ENCODE measurements around the gene APC.

The APC gene

DNA sequence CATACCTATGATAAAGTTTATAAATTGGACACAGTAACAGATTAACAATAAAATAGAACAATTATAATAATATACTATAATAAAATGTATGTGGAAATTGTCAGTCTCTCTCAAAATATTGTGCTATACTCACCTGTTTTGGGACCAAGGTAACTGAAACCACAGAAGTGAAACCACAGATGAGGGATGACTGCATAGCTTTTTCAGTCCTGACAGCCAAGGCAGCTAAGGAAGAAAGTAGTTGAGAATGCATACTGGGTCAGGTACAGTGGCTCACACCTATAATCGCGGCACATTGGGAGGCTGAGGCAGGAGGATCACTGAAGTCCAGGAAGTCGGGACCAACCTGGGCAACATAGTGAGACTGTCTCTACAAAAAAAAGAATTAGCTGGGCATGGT, 132.3 kb downstream of the APC start:
- DNase-seq (ENCODE audit: low spot score): no peak
- no peak overlapping the region for H3K27ac ChIP-seq
- ChIA-PET POLR2A (ENCODE audit: low non-redundant PET) (no interaction called here), CTCF (no interaction called here)
- TF ChIP-seq, protein P1, sequence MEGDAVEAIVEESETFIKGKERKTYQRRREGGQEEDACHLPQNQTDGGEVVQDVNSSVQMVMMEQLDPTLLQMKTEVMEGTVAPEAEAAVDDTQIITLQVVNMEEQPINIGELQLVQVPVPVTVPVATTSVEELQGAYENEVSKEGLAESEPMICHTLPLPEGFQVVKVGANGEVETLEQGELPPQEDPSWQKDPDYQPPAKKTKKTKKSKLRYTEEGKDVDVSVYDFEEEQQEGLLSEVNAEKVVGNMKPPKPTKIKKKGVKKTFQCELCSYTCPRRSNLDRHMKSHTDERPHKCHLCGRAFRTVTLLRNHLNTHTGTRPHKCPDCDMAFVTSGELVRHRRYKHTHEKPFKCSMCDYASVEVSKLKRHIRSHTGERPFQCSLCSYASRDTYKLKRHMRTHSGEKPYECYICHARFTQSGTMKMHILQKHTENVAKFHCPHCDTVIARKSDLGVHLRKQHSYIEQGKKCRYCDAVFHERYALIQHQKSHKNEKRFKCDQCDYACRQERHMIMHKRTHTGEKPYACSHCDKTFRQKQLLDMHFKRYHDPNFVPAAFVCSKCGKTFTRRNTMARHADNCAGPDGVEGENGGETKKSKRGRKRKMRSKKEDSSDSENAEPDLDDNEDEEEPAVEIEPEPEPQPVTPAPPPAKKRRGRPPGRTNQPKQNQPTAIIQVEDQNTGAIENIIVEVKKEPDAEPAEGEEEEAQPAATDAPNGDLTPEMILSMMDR (conservative IDR thresholded peaks at IDR 0.05; ENCODE audit: low read depth): no peak

DNA sequence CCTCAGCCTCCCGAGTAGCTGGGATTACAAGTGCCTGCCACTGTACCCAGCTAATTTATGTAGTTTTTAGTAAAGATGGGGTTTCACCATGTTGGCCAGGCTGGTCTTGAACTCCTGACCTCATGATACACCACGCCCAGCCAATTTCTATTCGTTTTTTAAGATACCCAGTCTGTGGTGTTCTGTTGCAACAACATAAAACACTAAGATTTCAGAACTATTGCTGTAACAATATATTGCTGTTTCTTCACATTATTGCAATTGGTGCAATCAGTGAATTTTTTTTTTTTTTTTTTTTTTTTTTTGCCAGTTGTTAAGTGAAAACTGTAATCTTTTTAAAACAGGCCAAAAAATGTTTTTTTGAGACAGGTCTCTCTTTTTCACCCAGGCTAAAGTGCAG, 133.3 kb downstream of the APC start:
- POLR2A ChIA-PET (ENCODE audit: low non-redundant PET): no interaction called here
- no peak for DNase-seq (ENCODE audit: low spot score)
- TF ChIP-seq, protein P1 (conservative IDR thresholded peaks at IDR 0.05; ENCODE audit: low read depth): no peak
- H3K27ac ChIP-seq: no peak overlapping the region
- CTCF ChIA-PET: no interaction called here

DNA sequence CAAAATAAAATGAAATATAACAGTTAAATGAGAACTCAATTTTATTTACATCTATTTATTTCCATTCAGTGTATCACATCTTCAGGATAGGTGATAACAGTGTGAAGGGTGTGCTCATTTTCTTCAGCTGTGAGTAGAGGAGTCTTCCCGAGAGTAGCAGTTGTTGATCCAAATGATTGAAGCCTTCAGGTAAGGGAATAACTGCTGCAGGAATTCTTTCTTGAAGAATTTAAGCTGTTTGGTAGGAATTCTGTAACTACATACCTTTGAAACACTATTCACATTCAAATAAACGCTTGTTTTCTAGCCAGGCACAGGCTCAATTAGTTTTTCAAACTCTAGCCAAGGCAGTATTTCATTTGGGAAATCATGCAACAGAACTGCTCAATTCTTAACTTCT, 138.7 kb downstream of the APC start:
- POLR2A ChIA-PET (ENCODE audit: low non-redundant PET): no interaction called here
- no peak for DNase-seq (ENCODE audit: low spot score)
- CTCF ChIA-PET: no interaction called here
- no peak overlapping the region for H3K27ac ChIP-seq
- TF ChIP-seq, protein P1 (conservative IDR thresholded peaks at IDR 0.05; ENCODE audit: low read depth): no peak

DNA sequence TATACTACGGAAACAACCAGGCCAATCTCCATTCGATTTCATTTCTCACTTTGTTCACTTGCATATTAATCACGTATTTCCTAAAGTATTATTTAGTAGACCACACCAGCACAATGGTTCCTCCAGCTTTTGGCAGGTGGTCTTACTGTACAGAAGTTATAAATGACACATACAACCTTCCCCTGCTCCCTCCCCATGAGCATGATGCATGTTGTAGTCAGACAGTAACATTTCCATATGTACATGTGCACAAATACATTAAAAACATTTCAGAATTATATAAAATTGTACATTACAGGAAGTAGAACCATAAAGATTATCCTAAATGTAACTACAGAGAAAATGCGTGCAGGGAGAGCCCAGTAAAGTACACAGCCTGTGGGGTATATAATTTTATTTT, 140.4 kb downstream of the APC start:
- TF ChIP-seq, protein P1 (conservative IDR thresholded peaks at IDR 0.05; ENCODE audit: low read depth): no peak
- POLR2A ChIA-PET (ENCODE audit: low non-redundant PET): interaction anchor here (0.6 kb wide), 1 partner anchor 11 kb away, joined by 3 read pairs; no protein-coding TSS in a partner anchor
- no peak overlapping the region for H3K27ac ChIP-seq
- no peak for DNase-seq (ENCODE audit: low spot score)
- CTCF ChIA-PET: interaction anchor here (0.7 kb wide), 1 partner anchor 19 kb away, joined by 3 read pairs; no protein-coding TSS in a partner anchor

DNA sequence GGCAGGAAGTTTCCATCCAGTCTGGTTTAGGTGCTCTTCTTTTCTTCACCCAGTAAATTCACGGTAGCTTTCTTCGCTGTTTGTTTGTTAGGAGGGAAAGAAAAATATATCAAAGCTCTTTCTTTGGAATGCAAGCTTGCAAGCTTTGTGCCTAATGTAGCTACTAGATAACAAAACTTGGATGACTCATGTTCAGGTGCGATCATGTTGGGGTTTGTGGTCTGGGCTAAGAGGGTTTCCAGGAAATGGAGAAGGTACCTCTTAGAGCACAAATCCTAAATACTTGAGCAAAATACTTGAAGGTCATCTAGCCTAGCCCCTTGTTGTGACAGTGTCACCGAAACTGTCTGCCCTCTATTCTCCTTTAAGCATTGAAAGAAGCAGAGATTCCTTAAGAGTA, 141.1 kb downstream of the APC start:
- CTCF ChIA-PET: interaction anchor here (0.7 kb wide), 1 partner anchor 19 kb away, joined by 3 read pairs; no protein-coding TSS in a partner anchor
- POLR2A ChIA-PET (ENCODE audit: low non-redundant PET): no interaction called here
- DNase-seq (ENCODE audit: low spot score): peak; percentile 69
- H3K27ac ChIP-seq: no peak overlapping the region
- TF ChIP-seq, protein P1 (conservative IDR thresholded peaks at IDR 0.05; ENCODE audit: low read depth): no peak

DNA sequence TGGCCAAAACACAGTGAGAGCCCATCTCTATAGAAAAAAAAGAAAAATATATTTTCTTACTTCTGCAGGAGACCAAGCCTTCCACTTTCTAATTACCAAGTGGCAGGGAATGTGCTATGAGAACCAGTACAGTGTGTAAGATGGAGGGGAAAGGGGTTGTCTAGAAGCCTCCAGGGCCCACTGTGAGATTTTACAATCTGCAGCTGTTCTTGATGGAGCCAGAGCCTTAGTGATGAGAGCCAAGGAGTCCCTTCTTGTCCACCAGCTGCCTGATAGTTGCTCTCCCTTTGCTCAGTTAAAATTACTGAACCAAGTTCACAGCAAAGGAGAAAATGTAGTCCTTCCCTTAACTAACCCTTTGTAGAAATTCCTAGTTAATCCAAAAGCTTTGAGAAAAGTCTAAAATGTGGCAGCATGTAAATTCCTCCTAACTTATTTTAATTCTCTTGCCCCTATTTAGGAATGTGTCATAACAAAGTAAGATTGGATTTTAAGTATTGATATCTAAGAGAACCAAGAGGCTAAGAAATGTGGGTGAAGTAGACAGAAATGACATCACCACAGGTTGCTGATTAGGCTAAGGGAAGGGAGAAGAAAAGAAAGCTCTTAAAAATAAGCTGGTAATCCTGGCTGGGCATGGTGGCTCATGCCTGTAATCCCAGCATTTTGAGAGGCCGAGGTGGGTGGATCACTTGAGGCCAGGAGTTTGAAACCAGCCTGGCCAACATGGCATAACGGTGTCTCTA, 142.7 kb downstream of the APC start:
- ChIA-PET CTCF (no interaction called here), POLR2A (ENCODE audit: low non-redundant PET) (no interaction called here)
- TF ChIP-seq, protein P1 (conservative IDR thresholded peaks at IDR 0.05; ENCODE audit: low read depth): no peak
- DNase-seq (ENCODE audit: low spot score): no peak
- H3K27ac ChIP-seq: no peak overlapping the region
